Midbrain (tissue), 1 donor: Measurements from ENCODE around the gene CDC7.
"Not testable (repeated sequence)": the region's sequence is repeated elsewhere in the genome, so short reads cannot be mapped to it uniquely, and the experiment has no call there.

Experiments
- DNase-seq: peaks from one replicate; lab custom pipeline; 2025; lab: John Stamatoyannopoulos, UW

Gene CDC7

GRCh38 chr1:91511386-91511785 is 10.7 kb downstream of the CDC7 start:
- peak; percentile 47 for DNase-seq

- DNase-seq: no peak
Measured at GRCh38 chr1:91513160-91513559, 12.5 kb downstream of the CDC7 start.

GRCh38 chr1:91513706-91514105 is 13.1 kb downstream of the CDC7 start:
- DNase-seq: no peak

GRCh38 chr1:91515994-91516393 is 15.3 kb downstream of the CDC7 start:
- DNase-seq: no peak

- DNase-seq: not testable (repeated sequence)
Measured at GRCh38 chr1:91516605-91517004, 16.0 kb downstream of the CDC7 start.

GRCh38 chr1:91519167-91519566 is 18.5 kb downstream of the CDC7 start:
- not testable (repeated sequence) for DNase-seq

- no peak for DNase-seq
Measured at GRCh38 chr1:91520942-91521507, 20.4 kb downstream of the CDC7 start.

GRCh38 chr1:91523482-91523881 is 22.8 kb downstream of the CDC7 start:
- no peak for DNase-seq

GRCh38 chr1:91526496-91526895 is 25.8 kb downstream of the CDC7 start:
- DNase-seq: no peak

- DNase-seq: no peak
Measured at GRCh38 chr1:91527266-91527765, 26.7 kb downstream of the CDC7 start.

GRCh38 chr1:91527781-91528180 is 27.1 kb downstream of the CDC7 start:
- DNase-seq: no peak

- peak; percentile 8 for DNase-seq
Measured at GRCh38 chr1:91529856-91530255, 29.2 kb downstream of the CDC7 start.

- no peak for DNase-seq
Measured at GRCh38 chr1:91533361-91534024, 32.8 kb downstream of the CDC7 start.

- DNase-seq: no peak
Measured at GRCh38 chr1:91535441-91535840, 34.8 kb downstream of the CDC7 start.

- DNase-seq: no peak
Measured at GRCh38 chr1:91537281-91537986, 36.8 kb downstream of the CDC7 start.

GRCh38 chr1:91537987-91538304 is 37.3 kb downstream of the CDC7 start:
- DNase-seq: no peak

- DNase-seq: no peak
Measured at GRCh38 chr1:91540910-91541309, 40.3 kb downstream of the CDC7 start.

- no peak for DNase-seq
Measured at GRCh38 chr1:91541918-91542533, 41.4 kb downstream of the CDC7 start.

GRCh38 chr1:91545506-91546300 is 45.1 kb downstream of the CDC7 start:
- DNase-seq: no peak

- no peak for DNase-seq
Measured at GRCh38 chr1:91546301-91546581, 45.6 kb downstream of the CDC7 start.

- DNase-seq: no peak
Measured at GRCh38 chr1:91546876-91547275, 46.2 kb downstream of the CDC7 start.

- no peak for DNase-seq
Measured at GRCh38 chr1:91548376-91549040, 47.9 kb downstream of the CDC7 start.
